Mesothelial cell of epicardium (in vitro differentiated cells): ENCODE data around the gene ZPBP2. TPM values are rescaled to one million over a fixed set of nuclear protein-coding genes. Genes with fewer than 3 reads are reported as not detected.
A peak's percentile ranks its signal among the peaks of the same experiment; 100 is the strongest.

ENCODE experiments used
- DNase-seq, 2 experiments: peaks; one replicate each; pipeline ENCODE4 v3.0.0; 2021; ENCODE audit warnings: low spot score in 2 of 2; ENCODE audit not compliant: unreplicated experiment in 2 of 2
- H3K27ac Mint-ChIP-seq: 2 replicates; pipeline ENCODE4 v1.8.0; 2021; ENCODE audit warnings: mixed read lengths
- H3K27me3 Mint-ChIP-seq: 2 replicates; pipeline ENCODE4 v1.8.0; 2021; ENCODE audit warnings: low read depth, mixed read lengths
- H3K36me3 Mint-ChIP-seq: 2 replicates; pipeline ENCODE4 v1.8.0; 2021; ENCODE audit warnings: mixed read lengths
- H3K4me1 Mint-ChIP-seq: 2 replicates; pipeline ENCODE4 v1.8.0; 2021; ENCODE audit warnings: mixed read lengths
- H3K4me3 Mint-ChIP-seq: 2 replicates; pipeline ENCODE4 v1.8.0; 2021; ENCODE audit warnings: mild to moderate bottlenecking, moderate library complexity, mixed read lengths
- H3K9me3 Mint-ChIP-seq: 2 replicates; pipeline ENCODE4 v1.8.0; 2021; ENCODE audit warnings: mixed read lengths
- total RNA-seq: library from RNA; stranded (reverse); gene quantifications from 3 replicates; pipeline ENCODE4 v1.2.1, GENCODE V29; 2021
- TF ChIP-seq, protein P1 (sequence below): fragments of 200-600 bp; sonication (generic); IDR thresholded peaks from one replicate; pipeline ENCODE4 v1.5.0; 2021; ENCODE audit warnings: antibody characterized with exemption; ENCODE audit not compliant: unreplicated experiment

ZPBP2 gene
- total RNA-seq, 1 donor from 2014 or later = not detected

DNA sequence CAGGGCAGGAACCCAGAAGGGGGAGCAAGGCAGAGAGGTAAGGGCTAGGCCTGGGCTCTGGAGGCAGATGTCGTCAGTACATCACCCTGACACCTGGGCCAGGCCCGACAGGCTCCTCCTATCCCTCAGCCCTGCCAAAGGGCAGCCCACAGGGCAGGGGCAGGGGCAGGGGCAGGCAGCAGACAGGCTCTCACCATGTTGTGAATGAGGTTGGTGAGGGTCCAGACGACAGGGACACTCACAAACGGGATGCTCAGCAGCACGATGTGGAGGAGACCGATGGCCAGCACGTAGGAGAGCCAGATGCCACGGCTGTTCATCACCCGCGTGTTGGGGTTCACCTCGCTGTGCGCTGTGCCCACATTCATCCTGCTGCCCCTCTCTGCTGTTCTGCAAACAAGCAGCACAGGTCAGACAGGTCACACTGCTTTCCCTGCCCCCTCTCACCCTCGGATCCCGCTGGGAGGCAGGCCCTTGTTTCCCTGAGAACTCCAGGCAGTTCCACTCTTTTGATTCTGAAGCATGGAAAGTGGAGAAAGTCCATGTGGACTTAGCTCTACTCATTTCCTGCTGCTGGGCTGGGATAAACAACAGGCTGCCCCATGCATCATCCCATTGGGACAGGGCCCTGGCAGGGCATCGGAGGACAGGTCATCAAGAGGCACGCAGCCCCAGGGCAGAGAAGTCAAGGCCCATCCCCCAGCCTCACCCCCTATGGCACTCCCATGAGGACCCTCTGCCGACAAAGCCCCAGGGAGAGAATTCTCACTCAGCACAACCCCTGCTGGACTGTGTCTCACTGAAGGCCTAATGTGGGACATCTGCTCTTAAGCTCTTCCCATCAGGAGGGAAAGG, 56.1 kb downstream of the ZPBP2 start:
- peaks cover 17% of the 10 kb centered on the region for H3K36me3 Mint-ChIP-seq
- DNase-seq = no peak
- no peaks in the 10 kb centered on the region for H3K9me3 Mint-ChIP-seq
- H3K27me3 Mint-ChIP-seq = no peaks in the 10 kb centered on the region
- peak overlapping the region; percentile 19 for H3K27ac Mint-ChIP-seq
- no peak overlapping the region for H3K4me3 Mint-ChIP-seq
- TF ChIP-seq, protein P1, sequence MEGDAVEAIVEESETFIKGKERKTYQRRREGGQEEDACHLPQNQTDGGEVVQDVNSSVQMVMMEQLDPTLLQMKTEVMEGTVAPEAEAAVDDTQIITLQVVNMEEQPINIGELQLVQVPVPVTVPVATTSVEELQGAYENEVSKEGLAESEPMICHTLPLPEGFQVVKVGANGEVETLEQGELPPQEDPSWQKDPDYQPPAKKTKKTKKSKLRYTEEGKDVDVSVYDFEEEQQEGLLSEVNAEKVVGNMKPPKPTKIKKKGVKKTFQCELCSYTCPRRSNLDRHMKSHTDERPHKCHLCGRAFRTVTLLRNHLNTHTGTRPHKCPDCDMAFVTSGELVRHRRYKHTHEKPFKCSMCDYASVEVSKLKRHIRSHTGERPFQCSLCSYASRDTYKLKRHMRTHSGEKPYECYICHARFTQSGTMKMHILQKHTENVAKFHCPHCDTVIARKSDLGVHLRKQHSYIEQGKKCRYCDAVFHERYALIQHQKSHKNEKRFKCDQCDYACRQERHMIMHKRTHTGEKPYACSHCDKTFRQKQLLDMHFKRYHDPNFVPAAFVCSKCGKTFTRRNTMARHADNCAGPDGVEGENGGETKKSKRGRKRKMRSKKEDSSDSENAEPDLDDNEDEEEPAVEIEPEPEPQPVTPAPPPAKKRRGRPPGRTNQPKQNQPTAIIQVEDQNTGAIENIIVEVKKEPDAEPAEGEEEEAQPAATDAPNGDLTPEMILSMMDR = no peak
- H3K4me1 Mint-ChIP-seq = peaks cover 41% of the 10 kb centered on the region

DNA sequence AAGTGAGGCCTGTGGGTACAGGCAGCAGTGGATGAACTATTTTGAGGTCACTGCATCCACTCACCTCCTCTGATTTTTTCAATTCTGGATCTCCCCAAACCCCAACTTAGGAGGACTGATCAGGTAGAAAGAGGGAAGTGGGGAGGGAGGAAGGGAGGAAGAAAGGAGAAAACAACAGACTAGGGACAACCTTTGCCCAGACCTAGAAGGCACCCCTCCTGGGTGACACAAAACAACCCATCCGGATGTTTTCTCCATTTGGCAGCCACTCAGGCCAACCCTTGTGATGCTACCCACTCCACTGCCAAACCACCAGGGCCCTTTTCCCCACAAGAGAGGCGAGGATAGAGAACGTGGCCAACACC, 56.7 kb downstream of the ZPBP2 start:
- no peak for DNase-seq
- H3K27me3 Mint-ChIP-seq = no peaks in the 10 kb centered on the region
- TF ChIP-seq, protein P1 = no peak
- peaks cover 14% of the 10 kb centered on the region for H3K36me3 Mint-ChIP-seq
- H3K4me1 Mint-ChIP-seq = peaks cover 43% of the 10 kb centered on the region
- H3K9me3 Mint-ChIP-seq = no peaks in the 10 kb centered on the region
- H3K4me3 Mint-ChIP-seq = peak overlapping the region; percentile 12
- H3K27ac Mint-ChIP-seq = peak overlapping the region; percentile 65

DNA sequence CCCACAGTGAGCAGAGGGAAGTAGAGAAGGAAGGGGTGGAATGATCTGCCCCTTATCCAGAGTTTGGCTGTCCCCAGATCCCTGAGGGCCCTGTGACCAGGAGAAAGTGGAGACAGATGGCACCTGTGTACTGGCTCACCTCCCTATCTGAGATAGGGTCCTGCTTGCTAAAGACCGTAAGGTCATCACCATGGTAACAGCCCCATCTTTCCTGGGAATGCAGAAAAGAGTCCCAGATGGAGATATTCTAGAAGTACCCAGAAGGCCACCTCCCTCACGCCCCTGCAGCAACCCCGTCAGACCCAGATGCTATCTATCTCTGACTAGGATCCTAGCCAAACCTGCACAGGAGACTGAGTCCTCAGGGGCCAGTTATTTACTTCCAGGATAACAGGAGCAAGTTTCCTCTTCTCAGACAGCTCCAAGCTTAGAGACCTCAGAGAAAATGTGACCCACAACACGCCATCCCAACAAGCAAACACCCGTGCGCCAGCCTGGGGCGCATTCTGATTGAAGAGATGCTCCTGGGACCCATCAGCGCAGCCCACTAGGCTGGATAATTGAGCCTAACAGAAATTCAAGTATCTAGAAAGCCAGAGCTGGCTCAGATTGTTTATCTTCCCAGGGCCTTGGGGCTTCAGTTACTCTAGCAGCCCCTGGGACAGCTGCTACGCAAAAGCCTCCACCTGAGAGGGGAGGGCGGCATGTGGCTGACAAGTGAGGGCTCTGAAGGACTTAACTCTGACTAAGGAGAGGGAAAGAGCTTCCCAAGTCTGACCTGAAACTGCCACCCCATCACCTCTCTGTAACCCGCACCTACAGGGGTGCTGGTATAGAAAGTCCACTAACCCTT, 57.5 kb downstream of the ZPBP2 start:
- H3K27ac Mint-ChIP-seq = peak overlapping the region; percentile 84
- peaks cover 43% of the 10 kb centered on the region for H3K4me1 Mint-ChIP-seq
- H3K9me3 Mint-ChIP-seq = no peaks in the 10 kb centered on the region
- peak overlapping the region; percentile 82 for H3K4me3 Mint-ChIP-seq
- peaks cover 14% of the 10 kb centered on the region for H3K36me3 Mint-ChIP-seq
- H3K27me3 Mint-ChIP-seq = no peaks in the 10 kb centered on the region
- TF ChIP-seq, protein P1 = no peak
- no peak for DNase-seq

DNA sequence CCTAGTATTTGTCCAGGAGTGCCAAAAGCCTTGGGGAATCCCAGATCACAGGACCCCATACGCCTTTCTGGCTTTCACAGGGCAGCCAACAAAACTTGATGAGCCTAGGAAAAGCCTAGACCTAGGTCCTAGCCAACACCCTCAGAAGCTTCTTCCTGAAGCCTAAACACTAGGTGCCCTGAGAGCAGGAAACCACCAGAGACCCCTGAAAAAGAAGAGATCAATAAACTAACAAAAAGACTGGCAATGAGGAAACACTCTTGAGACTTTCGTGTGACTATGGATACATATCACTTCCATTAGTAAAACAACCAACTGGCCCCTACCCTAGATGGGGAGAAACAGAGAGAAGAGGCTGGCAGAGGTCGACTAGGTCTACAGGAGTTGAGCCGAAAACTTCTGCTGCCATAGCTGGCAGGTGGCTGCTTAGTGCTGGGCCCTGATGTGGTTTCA, 58.2 kb downstream of the ZPBP2 start:
- Mint-ChIP-seq H3K27me3 (no peaks in the 10 kb centered on the region), H3K9me3 (no peaks in the 10 kb centered on the region), H3K4me1 (peaks cover 43% of the 10 kb centered on the region), H3K27ac (peak overlapping the region; percentile 84), H3K4me3 (peak overlapping the region; percentile 82), H3K36me3 (peaks cover 14% of the 10 kb centered on the region)
- no peak for DNase-seq
- TF ChIP-seq, protein P1 = no peak

DNA sequence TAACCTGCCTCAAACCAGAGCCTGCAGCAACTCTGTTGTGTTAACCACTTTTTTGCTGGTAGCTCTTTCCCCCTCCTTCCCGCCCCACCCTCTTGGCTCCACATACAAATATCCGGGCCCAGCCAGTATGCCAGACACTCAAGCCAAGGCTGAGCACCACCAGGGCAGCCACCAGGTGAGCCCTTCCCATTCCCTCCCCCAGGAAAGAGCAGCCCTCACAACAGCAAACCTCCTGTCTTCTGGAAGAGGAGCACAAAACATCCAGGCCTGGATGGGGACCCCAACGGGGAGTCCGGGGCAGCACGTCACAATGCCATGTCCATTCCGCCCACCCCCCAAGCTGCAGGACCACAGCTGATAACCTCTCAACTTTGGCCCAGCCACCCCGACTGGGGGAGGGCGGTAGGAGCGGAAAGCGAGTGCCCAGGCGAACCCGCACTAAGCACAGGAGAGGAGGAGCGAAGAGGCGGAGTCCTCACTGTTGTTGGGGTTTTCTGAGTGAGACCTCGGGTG, 58.6 kb downstream of the ZPBP2 start:
- TF ChIP-seq, protein P1 = no peak
- H3K27me3 Mint-ChIP-seq = no peaks in the 10 kb centered on the region
- H3K4me3 Mint-ChIP-seq = peak overlapping the region; percentile 82
- DNase-seq = peak in 1 of 2 experiments; percentile 55
- H3K4me1 Mint-ChIP-seq = peaks cover 43% of the 10 kb centered on the region
- H3K9me3 Mint-ChIP-seq = no peaks in the 10 kb centered on the region
- peak overlapping the region; percentile 84 for H3K27ac Mint-ChIP-seq
- H3K36me3 Mint-ChIP-seq = peaks cover 14% of the 10 kb centered on the region

Other genes with a start within 250 kb of the ZPBP2 start
- 0.58 to 0.75 TPM (median 0.75 TPM) in 3 replicates for gene PPP1R1B, start 241.2 kb upstream of the ZPBP2 start, total RNA-seq
- 55.6 to 56.6 TPM (median 56.2 TPM) in 3 replicates for gene STARD3, start 231.1 kb upstream of the ZPBP2 start, total RNA-seq
- 1.6 to 3.0 TPM (median 2.3 TPM) in 3 replicates for gene TCAP, start 202.9 kb upstream of the ZPBP2 start, total RNA-seq
- gene PNMT, start 199.7 kb upstream of the ZPBP2 start, total RNA-seq = 1.7 to 2.1 TPM (median 1.7 TPM) in 3 replicates
- gene PGAP3, start 180.1 kb upstream of the ZPBP2 start, total RNA-seq = 36.8 to 39.1 TPM (median 37.1 TPM) in 3 replicates
- gene ERBB2, start 168.1 kb upstream of the ZPBP2 start, total RNA-seq = 141 to 146 TPM (median 142 TPM) in 3 replicates
- gene MIEN1, start 137.7 kb upstream of the ZPBP2 start, total RNA-seq = 35.3 to 35.9 TPM (median 35.3 TPM) in 3 replicates
- 44.6 to 53.3 TPM (median 46.4 TPM) in 3 replicates for gene GRB7, start 130.3 kb upstream of the ZPBP2 start, total RNA-seq
- 0.58 to 0.75 TPM (median 0.67 TPM) in 3 replicates for gene IKZF3, start 3.9 kb upstream of the ZPBP2 start, total RNA-seq
- 26.8 to 31.7 TPM (median 28.1 TPM) in 3 replicates for gene GSDMB, start 50.4 kb downstream of the ZPBP2 start, total RNA-seq
- gene ORMDL3, start 59.4 kb downstream of the ZPBP2 start, total RNA-seq = 67.1 to 78.3 TPM (median 69.4 TPM) in 3 replicates
- not detected in 3 replicates for gene LRRC3C, start 59.5 kb downstream of the ZPBP2 start, total RNA-seq
- not detected in 3 replicates for gene GSDMA, start 94.8 kb downstream of the ZPBP2 start, total RNA-seq
- 107 to 111 TPM (median 110 TPM) in 3 replicates for gene PSMD3, start 112.6 kb downstream of the ZPBP2 start, total RNA-seq
- not detected in 3 replicates for gene CSF3, start 147.2 kb downstream of the ZPBP2 start, total RNA-seq
- 125 to 131 TPM (median 130 TPM) in 3 replicates for gene MED24, start 186.2 kb downstream of the ZPBP2 start, total RNA-seq
- 42.4 to 44.3 TPM (median 43.6 TPM) in 3 replicates for gene THRA, start 194.8 kb downstream of the ZPBP2 start, total RNA-seq
- 2.4 to 2.6 TPM (median 2.6 TPM) in 3 replicates for gene NR1D1, start 232.4 kb downstream of the ZPBP2 start, total RNA-seq